ENCODE results near the gene DZIP3. TPM values are rescaled to one million over a fixed set of nuclear protein-coding genes. Genes with fewer than 3 reads are reported as not detected.

DZIP3 gene
- total and polyA plus RNA-seq, 2 of the 13 experiments (the other 11 are each of a cell fraction or from before 2014, with no cell fraction given) = 11.3 to 17.3 TPM

DNA sequence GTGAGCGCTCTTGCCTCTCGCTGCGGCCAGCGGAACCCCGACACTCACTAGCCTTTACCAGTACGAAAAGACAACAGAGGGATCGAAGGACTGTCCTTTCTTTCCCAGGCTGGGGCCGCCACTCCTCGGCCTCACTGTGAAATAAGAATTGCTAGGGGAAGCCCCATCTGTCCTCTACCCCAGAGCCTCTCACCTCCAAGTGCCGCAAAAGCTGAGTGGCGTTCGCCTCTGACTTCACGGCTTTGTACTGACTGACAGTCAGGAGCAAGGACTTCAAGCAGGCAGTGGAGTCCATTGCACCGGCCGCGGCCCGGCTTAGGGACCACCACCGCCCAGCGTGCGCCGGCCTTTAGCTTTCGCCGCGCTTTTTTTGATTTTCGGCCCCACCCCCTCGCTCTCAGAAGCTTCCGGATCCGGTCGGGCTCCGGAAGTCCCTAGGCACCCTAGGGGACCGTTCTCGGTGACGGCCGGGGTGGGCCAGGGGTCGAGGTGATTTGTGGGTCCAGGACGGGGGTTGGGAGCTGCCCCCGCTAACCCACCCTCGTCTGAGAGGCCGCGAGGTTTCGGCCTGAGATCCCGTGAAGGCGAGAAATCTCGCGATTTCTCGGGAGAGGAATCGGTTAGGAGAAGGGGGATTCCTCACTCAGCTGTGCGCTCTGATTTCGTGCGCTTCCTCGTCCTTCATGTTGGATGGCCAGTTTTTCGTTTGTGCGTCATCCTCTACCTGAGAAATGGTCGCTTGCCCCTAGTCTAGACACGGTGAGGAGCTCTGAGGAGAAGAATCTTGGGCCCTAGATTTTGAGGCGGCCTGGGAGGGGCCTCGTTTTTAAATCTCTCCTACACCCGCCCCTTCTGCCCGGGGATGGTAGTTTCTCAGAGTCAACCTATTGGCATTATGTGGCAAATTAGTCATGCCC lies at the start of gene DZIP3, which contains the start of gene CIP2A (continued):
- TF ChIP-seq, protein P1, sequence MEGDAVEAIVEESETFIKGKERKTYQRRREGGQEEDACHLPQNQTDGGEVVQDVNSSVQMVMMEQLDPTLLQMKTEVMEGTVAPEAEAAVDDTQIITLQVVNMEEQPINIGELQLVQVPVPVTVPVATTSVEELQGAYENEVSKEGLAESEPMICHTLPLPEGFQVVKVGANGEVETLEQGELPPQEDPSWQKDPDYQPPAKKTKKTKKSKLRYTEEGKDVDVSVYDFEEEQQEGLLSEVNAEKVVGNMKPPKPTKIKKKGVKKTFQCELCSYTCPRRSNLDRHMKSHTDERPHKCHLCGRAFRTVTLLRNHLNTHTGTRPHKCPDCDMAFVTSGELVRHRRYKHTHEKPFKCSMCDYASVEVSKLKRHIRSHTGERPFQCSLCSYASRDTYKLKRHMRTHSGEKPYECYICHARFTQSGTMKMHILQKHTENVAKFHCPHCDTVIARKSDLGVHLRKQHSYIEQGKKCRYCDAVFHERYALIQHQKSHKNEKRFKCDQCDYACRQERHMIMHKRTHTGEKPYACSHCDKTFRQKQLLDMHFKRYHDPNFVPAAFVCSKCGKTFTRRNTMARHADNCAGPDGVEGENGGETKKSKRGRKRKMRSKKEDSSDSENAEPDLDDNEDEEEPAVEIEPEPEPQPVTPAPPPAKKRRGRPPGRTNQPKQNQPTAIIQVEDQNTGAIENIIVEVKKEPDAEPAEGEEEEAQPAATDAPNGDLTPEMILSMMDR (CRISPR knock-in tag; IDR thresholded peaks at IDR 0.05) = no peak
- no peak for TF ChIP-seq ZNF720 (CRISPR knock-in tag; IDR thresholded peaks at IDR 0.05)
- TF ChIP-seq DR1 (CRISPR knock-in tag; IDR thresholded peaks at IDR 0.05) = peak; percentile 64
- 0 out of 2 replicates have a peak, but pooled peaks have one; percentile 5 for TF ChIP-seq RFX5 (IDR thresholded peaks at IDR 0.05; ENCODE audit: low read depth, low read length)
- no peak for TF ChIP-seq EHMT2 (IDR thresholded peaks at IDR 0.05; ENCODE audit: borderline replicate concordance, low read depth, low read length)
- TF ChIP-seq TRIM24 (CRISPR knock-in tag; IDR thresholded peaks at IDR 0.05) = no peak
- TF ChIP-seq MED8 (CRISPR knock-in tag; IDR thresholded peaks at IDR 0.05; ENCODE audit: insufficient replicate concordance) = no peak
- no peak; the same call in 1 of the 2 replicates for TF ChIP-seq ZBTB20 (CRISPR knock-in tag; IDR thresholded peaks at IDR 0.05; ENCODE audit: borderline replicate concordance, low read depth)
- TF ChIP-seq, protein P2, sequence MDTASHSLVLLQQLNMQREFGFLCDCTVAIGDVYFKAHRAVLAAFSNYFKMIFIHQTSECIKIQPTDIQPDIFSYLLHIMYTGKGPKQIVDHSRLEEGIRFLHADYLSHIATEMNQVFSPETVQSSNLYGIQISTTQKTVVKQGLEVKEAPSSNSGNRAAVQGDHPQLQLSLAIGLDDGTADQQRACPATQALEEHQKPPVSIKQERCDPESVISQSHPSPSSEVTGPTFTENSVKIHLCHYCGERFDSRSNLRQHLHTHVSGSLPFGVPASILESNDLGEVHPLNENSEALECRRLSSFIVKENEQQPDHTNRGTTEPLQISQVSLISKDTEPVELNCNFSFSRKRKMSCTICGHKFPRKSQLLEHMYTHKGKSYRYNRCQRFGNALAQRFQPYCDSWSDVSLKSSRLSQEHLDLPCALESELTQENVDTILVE (CRISPR knock-in tag; IDR thresholded peaks at IDR 0.05) = peak; percentile 99
- TF ChIP-seq CREM (IDR thresholded peaks at IDR 0.05) = peak; percentile 66
- TF ChIP-seq CREM (CRISPR knock-in tag; IDR thresholded peaks at IDR 0.05) = no peak
- TF ChIP-seq SP4 (CRISPR knock-in tag; IDR thresholded peaks at IDR 0.05) = peak; percentile 64; the same call in 1 of the 2 replicates
- TF ChIP-seq CEBPB (IDR thresholded peaks at IDR 0.05; ENCODE audit: borderline replicate concordance, low read depth, low read length) = no peak
- TF ChIP-seq HIVEP1 (CRISPR knock-in tag; IDR thresholded peaks at IDR 0.05) = peak; percentile 57; the same call in 1 of the 2 replicates
- TF ChIP-seq, protein P3, sequence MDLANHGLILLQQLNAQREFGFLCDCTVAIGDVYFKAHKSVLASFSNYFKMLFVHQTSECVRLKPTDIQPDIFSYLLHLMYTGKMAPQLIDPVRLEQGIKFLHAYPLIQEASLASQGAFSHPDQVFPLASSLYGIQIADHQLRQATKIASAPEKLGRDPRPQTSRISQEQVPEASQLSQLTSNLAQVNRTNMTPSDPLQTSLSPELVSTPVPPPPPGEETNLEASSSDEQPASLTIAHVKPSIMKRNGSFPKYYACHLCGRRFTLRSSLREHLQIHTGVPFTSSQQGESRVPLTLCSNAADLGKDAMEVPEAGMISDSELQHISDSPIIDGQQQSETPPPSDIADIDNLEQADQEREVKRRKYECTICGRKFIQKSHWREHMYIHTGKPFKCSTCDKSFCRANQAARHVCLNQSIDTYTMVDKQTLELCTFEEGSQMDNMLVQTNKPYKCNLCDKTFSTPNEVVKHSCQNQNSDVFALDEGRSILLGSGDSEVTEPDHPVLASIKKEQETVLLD (CRISPR knock-in tag; IDR thresholded peaks at IDR 0.05; ENCODE audit: low read depth) = peak; percentile 93
- no peak for TF ChIP-seq ZNF567 (CRISPR knock-in tag; IDR thresholded peaks at IDR 0.05; ENCODE audit: borderline replicate concordance)
- TF ChIP-seq HDAC2 (CRISPR knock-in tag; IDR thresholded peaks at IDR 0.05) = peak; percentile 85
- TF ChIP-seq, protein P4, sequence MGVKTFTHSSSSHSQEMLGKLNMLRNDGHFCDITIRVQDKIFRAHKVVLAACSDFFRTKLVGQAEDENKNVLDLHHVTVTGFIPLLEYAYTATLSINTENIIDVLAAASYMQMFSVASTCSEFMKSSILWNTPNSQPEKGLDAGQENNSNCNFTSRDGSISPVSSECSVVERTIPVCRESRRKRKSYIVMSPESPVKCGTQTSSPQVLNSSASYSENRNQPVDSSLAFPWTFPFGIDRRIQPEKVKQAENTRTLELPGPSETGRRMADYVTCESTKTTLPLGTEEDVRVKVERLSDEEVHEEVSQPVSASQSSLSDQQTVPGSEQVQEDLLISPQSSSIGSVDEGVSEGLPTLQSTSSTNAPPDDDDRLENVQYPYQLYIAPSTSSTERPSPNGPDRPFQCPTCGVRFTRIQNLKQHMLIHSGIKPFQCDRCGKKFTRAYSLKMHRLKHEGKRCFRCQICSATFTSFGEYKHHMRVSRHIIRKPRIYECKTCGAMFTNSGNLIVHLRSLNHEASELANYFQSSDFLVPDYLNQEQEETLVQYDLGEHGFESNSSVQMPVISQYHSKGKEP (CRISPR knock-in tag; IDR thresholded peaks at IDR 0.05) = no peak
- peak; percentile 80; the same call in 1 of the 2 replicates for TF ChIP-seq HOXA3 (CRISPR knock-in tag; IDR thresholded peaks at IDR 0.05)
- no peak for TF ChIP-seq SOX6 (IDR thresholded peaks at IDR 0.05)
- TF ChIP-seq SOX6 (CRISPR knock-in tag; IDR thresholded peaks at IDR 0.05) = peak; percentile 54; the same call in 1 of the 2 replicates
- TF ChIP-seq MBD4 (IDR thresholded peaks at IDR 0.05; ENCODE audit: borderline replicate concordance, low read length) = no peak
- TF ChIP-seq, protein P5, sequence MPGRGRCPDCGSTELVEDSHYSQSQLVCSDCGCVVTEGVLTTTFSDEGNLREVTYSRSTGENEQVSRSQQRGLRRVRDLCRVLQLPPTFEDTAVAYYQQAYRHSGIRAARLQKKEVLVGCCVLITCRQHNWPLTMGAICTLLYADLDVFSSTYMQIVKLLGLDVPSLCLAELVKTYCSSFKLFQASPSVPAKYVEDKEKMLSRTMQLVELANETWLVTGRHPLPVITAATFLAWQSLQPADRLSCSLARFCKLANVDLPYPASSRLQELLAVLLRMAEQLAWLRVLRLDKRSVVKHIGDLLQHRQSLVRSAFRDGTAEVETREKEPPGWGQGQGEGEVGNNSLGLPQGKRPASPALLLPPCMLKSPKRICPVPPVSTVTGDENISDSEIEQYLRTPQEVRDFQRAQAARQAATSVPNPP (CRISPR knock-in tag; IDR thresholded peaks at IDR 0.05) = peak; percentile 82
- TF ChIP-seq NR3C1 (CRISPR knock-in tag; IDR thresholded peaks at IDR 0.05) = no peak
